Cardiac fibroblast (primary cell): ENCODE results near the gene SOX8.

Source experiments
- DNase-seq, 2 donors: peaks; one replicate each; pipeline versions ENCODE4 v3.0.0 to v3.0.0-alpha.2; 2010; ENCODE audit warnings: low read depth in 2 of 2
- H3K4me3 ChIP-seq, 2 donors: replicated peaks in 1 of 2; 1 replicate in 1 of 2; 2 replicates in 1 of 2; pipeline ENCODE4 v1.5.1; 2011; ENCODE audit warnings: low read depth in 2 of 2, low read length in 2 of 2, mild to moderate bottlenecking in 2 of 2, moderate library complexity in 1 of 2
- CTCF ChIP-seq: IDR thresholded peaks from one replicate; pipeline ENCODE4 v1.5.1; 2011; ENCODE audit warnings: low read depth, mild to moderate bottlenecking, low read length, inconsistent platforms

Gene SOX8

GRCh38 chr16:1018447-1019198 is 37.1 kb downstream of the SOX8 start:
- H3K4me3 ChIP-seq = peak overlapping the region in 1 of 2 donors; percentile 22
- no peak for TF ChIP-seq CTCF
- no peak for DNase-seq

GRCh38 chr16:1019231-1020090 is 37.9 kb downstream of the SOX8 start:
- TF ChIP-seq CTCF = no peak
- H3K4me3 ChIP-seq = peak overlapping the region; percentile 19 to 22
- DNase-seq = peak; percentile 64 to 73

- no peak overlapping the region for H3K4me3 ChIP-seq
- TF ChIP-seq CTCF = no peak
- DNase-seq = no peak
Observed at GRCh38 chr16:1020091-1020399, 38.5 kb downstream of the SOX8 start.

- no peak overlapping the region for H3K4me3 ChIP-seq
- DNase-seq = no peak
- no peak for TF ChIP-seq CTCF
Observed at GRCh38 chr16:1020591-1020990, 39.0 kb downstream of the SOX8 start.

GRCh38 chr16:1021553-1022160 is 40.1 kb downstream of the SOX8 start:
- no peak for DNase-seq
- H3K4me3 ChIP-seq = no peak overlapping the region
- no peak for TF ChIP-seq CTCF

- TF ChIP-seq CTCF = no peak
- DNase-seq = no peak
- H3K4me3 ChIP-seq = no peak overlapping the region
Observed at GRCh38 chr16:1022466-1022865, 40.9 kb downstream of the SOX8 start.
